Heart left ventricle (tissue), 16 donors: ENCODE data around the gene NUP62. TPM values are rescaled to one million over a fixed set of nuclear protein-coding genes. Genes with fewer than 3 reads are reported as not detected.

Source experiments
- ATAC-seq, 4 donors: fragments of 200-7000 bp; cut with Tn5 transposase; one replicate each; pipeline ENCODE4 v1.9.1; 2020 to 2022; ENCODE audit warnings: moderate library complexity in 4 of 4, mild to moderate bottlenecking in 3 of 4, moderate number of reproducible peaks in 1 of 4
- DNase-seq, 5 donors: peaks; one replicate each; pipeline ENCODE4 v3.0.0-alpha.2; 2020
- H3K27ac ChIP-seq, 12 donors: fragments of 200-600 bp; sonication (generic) in 4 of 12; one replicate each; pipeline versions ENCODE4 v1.5.0 to v1.8.0; 2016 to 2022; ENCODE audit warnings: mild to moderate bottlenecking in 2 of 12
- H3K27me3 ChIP-seq, 9 donors: fragments of 200-600 bp; sonication (generic) in 2 of 9; one replicate each; pipeline versions ENCODE4 v1.5.1 to v1.8.0; 2016 to 2022; ENCODE audit warnings: mild to moderate bottlenecking in 3 of 9
- H3K36me3 ChIP-seq, 9 donors: fragments of 200-600 bp; sonication (generic) in 2 of 9; one replicate each; pipeline versions ENCODE4 v1.5.0 to v1.8.0; 2018 to 2022; ENCODE audit warnings: mild to moderate bottlenecking in 2 of 9
- H3K4me1 ChIP-seq, 12 donors: fragments of 200-600 bp; sonication (generic) in 4 of 12; one replicate each; pipeline versions ENCODE4 v1.5.0 to v1.8.0; 2016 to 2022; ENCODE audit warnings: mild to moderate bottlenecking in 3 of 12
- H3K4me3 ChIP-seq, 12 donors: fragments of 200-600 bp; sonication (generic) in 4 of 12; one replicate each; pipeline versions ENCODE4 v1.5.0 to v1.8.0; 2017 to 2022; ENCODE audit warnings: mild to moderate bottlenecking in 9 of 12, moderate library complexity in 4 of 12
- H3K9me3 ChIP-seq, 12 donors: fragments of 200-600 bp; sonication (generic) in 4 of 12; one replicate each; pipeline versions ENCODE4 v1.5.0 to v1.8.0; 2016 to 2022; ENCODE audit warnings: mild to moderate bottlenecking in 1 of 12
- POLR2A ChIP-seq, 2 donors: fragments of 450-650 bp; IDR thresholded peaks; one replicate each; pipeline ENCODE4 v1.6.1; 2017; ENCODE audit warnings: antibody characterized with exemption in 2 of 2, mild to moderate bottlenecking in 2 of 2, moderate library complexity in 2 of 2
- WGBS, 4 donors: extraction: QIAGEN DNeasy Blood & Tissue Kit in 2 of 4; methylation state at CpG; one replicate each; pipeline versions ENCODE4 v1.1.5 to v1.1.7; 2013 to 2018; 5-methylcytosine and 5-hydroxymethylcytosine counted together
- intact Hi-C, 10 donors: fragments of 100-400 bp; cut with DNase I; formaldehyde crosslinking; loops; one replicate each; pipeline versions ENCODE4 v1.11.1 to v1.14.2; 2022
- polyA plus RNA-seq, 2 donors: library from polyadenylated mRNA; stranded (reverse); fragments of 200-250 nt; gene quantifications; one replicate each; pipeline ENCODE4 v1.2.3, GENCODE V29; 2013
- total RNA-seq, 9 donors: library from RNA; depleted of rRNA in 2 of 9; stranded (reverse); fragments of >200 nt in 2 of 9; fragmentation: NEBNext Ultra II Directional in 3 of 9; extraction: Animal tissue kit (Norgen Biotek cat#: 25700) in 3 of 9; gene quantifications; one replicate each; pipeline versions ENCODE4 v1.1.0 to v1.2.4, GENCODE V29; 2016 to 2023
- TF ChIP-seq, protein P1 (sequence below), 12 donors: fragments of 200-600 bp; sonication (generic) in 4 of 12; IDR thresholded peaks; one replicate each; pipeline versions ENCODE4 v1.5.0 to v1.8.0; 2018 to 2022; ENCODE audit warnings: antibody characterized with exemption in 12 of 12, mild to moderate bottlenecking in 5 of 12
- donor health status: ischemic (EF 13 %, LVEDD 7.1; RV severe dilation, severe dysfunction).
- donor health status: healthy with polysubstance abuse.
- donor health status: DM: no; HTN: yes; CAD: no.
- donor health status: DM: no; HTN: no; CAD: no.
- donor health status: ischemic (EF 25% LVEDD 6.9; RV normal size, moderate dysfunction).
- donor health status: ischemic (EF 25% LVEDD 5.7; RV mildly dilated, moderate dysfunction).
- donor health status: healthy.
- donor health status: DM: yes; HTN: yes; CAD: no.
- donor health status: ischemic (EF 35%, LVEDD 5.7; RV mildly dilated, moderate dysfunction).
- donor health status: nonischemic (EF 11% LVEDD 7.7; RV severe dilation, severe dysfunction).
- donor health status: DM: yes; HTN: yes; CAD: no.
- donor health status: PGD.
- donor health status: ischemic (EF 29% LVEDD 5.4; RV normal size, mild dysfunction).
- donor health status: nonischemic (EF 23%, LVEDD 6.1; RV moderate dilation, normal function).

Gene NUP62
- total and polyA plus RNA-seq, 11 donors = 14.0 to 61.9 (median 33.0) TPM

DNA sequence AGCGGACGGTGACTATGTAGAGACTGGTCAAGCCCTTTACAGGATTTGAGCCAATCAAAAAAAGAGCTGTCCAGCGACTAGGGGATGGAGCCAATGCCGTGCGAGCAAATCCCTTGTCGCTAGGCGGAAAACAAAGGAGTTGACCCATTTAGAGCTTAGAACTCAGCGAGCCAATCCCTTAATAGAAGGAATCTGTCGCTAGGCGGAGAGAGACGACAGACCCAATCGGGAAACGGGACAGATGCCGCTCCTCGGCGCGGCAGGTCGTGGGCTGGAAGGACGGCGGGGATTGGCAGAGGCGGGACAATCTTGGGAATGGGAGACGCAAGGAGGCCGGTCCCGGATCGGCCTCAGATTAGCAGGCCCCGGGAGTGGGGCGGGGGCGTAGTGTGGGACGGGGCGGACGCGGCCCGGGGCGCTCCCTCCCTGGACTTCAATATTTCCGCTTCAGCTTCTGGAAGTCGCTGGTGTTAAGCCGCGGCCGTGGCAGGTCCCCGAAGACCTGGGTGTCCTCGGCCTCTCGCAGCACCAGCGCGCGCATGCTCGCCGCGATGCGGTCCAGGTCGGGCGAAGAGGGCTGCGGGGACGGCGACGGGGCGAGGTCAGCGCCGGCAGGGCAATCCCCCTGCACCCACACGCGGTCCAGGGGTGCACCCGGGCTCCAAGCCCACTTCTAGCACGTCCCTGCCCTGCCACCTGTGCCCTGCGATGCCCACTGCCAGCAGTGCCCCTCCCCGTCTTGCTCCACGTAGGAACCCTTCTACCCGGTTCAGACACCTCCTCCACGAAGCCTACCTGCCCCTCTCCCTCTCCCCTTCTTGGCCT, 59.6 kb downstream of the NUP62 start:
- DNase-seq (peak; percentile 97), ATAC-seq (peak; percentile 80 to 91 (median 86))
- intact Hi-C loops = loop anchor here in 6 of 10 donors (5.0 to 10.0 kb wide), 4 partner anchors 52 to 195 kb away; partner anchors contain the start of genes MED25 (in 4 of the 6), AP2A1 (in 2 of the 6) and PRMT1 (in 2 of the 6)
- WGBS, 4 donors = 1% methylated on average over 43 to 67 of the region's 67 CpGs
- no peaks in the 10 kb centered on the region for H3K9me3 ChIP-seq
- peaks cover 0 to 32% (median 6%) of the 10 kb centered on the region in 9 donors for H3K36me3 ChIP-seq
- TF ChIP-seq POLR2A (IDR thresholded peaks at IDR 0.05) = peak; percentile 77 to 91
- TF ChIP-seq, protein P1, sequence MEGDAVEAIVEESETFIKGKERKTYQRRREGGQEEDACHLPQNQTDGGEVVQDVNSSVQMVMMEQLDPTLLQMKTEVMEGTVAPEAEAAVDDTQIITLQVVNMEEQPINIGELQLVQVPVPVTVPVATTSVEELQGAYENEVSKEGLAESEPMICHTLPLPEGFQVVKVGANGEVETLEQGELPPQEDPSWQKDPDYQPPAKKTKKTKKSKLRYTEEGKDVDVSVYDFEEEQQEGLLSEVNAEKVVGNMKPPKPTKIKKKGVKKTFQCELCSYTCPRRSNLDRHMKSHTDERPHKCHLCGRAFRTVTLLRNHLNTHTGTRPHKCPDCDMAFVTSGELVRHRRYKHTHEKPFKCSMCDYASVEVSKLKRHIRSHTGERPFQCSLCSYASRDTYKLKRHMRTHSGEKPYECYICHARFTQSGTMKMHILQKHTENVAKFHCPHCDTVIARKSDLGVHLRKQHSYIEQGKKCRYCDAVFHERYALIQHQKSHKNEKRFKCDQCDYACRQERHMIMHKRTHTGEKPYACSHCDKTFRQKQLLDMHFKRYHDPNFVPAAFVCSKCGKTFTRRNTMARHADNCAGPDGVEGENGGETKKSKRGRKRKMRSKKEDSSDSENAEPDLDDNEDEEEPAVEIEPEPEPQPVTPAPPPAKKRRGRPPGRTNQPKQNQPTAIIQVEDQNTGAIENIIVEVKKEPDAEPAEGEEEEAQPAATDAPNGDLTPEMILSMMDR (IDR thresholded peaks at IDR 0.05) = peak in 2 of 12 donors; percentile 12 to 33
- H3K4me3 ChIP-seq = peak overlapping the region; percentile 36 to 79 (median 60)
- no peaks in the 10 kb centered on the region for H3K27me3 ChIP-seq
- H3K4me1 ChIP-seq = peaks cover 9 to 58% (median 44%) of the 10 kb centered on the region in 12 donors
- peak overlapping the region; percentile 83 to 98 (median 94) for H3K27ac ChIP-seq

DNA sequence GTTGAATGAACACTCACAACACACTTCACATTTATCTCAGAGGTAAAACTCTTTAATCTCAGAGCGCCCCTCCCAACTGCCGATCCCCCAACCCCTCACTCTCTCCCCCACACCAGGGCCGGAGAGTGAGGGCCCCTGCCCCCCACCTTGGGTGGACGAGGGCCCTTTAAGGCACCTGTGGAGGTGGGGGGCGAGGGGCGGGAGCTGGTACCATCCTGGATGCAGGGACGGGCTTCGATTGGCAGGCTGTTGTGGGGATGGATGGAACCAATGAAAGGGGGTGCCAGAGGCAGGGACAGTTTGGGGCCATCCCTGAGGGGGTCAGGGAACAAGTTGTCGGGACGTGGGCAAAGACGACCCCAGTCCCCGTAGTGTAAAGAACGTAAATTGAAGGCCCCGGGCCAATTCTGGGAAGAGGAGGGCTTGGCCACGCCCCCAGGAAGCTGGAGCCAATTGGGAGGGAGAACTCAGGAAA, 60.3 kb downstream of the NUP62 start:
- peak overlapping the region; percentile 35 to 98 (median 93) for H3K27ac ChIP-seq
- H3K36me3 ChIP-seq = peaks cover 0 to 33% (median 11%) of the 10 kb centered on the region in 9 donors
- H3K4me1 ChIP-seq = peaks cover 9 to 59% (median 43%) of the 10 kb centered on the region in 12 donors
- 1 to 3% (median 2%) methylated on average over 10 to 15 of the region's 15 CpGs for WGBS, 4 donors
- intact Hi-C loops = loop anchor here in 6 of 10 donors (5.0 to 10.0 kb wide), 4 partner anchors 52 to 194 kb away; partner anchors contain the start of genes MED25 (in 4 of the 6), AP2A1 (in 2 of the 6) and PRMT1 (in 2 of the 6)
- DNase-seq (no peak), ATAC-seq (peak; percentile 6 to 19 (median 11))
- H3K9me3 ChIP-seq = no peaks in the 10 kb centered on the region
- peak overlapping the region in 11 of 12 donors; percentile 11 to 72 (median 55) for H3K4me3 ChIP-seq
- no peaks in the 10 kb centered on the region for H3K27me3 ChIP-seq
- TF ChIP-seq, protein P1 (IDR thresholded peaks at IDR 0.05) = no peak
- TF ChIP-seq POLR2A (IDR thresholded peaks at IDR 0.05) = no peak

DNA sequence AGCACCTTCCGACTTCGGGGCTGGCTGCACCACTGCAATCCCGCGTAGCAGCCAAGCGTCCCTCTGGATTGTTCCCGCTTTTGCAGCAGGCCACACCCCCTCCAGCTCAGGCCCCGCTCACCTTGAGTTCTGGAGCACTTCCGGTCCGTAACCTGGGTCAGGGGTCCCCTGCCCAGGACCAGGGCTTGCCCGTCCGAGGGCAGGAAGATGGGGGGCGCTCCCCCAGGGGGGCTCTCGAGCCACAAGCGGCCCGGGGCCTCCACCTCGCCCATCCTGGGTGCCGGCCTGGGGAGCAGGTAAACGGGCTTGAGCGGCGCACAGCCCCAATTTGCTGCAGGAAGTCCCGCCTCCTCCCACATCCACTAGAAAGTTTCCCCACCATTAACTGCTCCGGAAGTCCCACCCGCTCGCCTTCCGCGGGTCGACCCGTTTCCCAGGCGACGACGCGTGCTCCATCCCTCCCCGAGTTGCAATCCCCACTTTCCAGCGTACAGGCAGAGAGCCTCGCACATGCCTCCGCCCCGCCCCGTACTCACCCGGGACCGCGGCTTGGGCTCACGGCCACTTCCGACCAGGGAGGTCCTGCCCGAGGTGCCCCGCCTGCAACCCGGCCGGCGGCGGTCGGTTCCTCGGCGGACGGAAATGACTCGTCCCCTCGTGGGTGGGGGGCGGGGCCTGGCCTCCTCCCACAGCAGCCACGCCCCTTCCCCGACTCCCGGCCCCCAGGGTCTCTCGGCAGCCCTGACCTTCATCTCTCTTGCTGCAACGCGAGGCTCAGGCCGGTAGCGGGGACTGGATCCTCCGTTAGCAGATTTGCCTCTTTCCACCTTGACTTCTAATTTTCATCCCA, 62.1 kb downstream of the NUP62 start, which contains the start of gene PNKP:
PNKP (minus strand) TSS at position 644 of the 850 bp plus-strand sequence; CDS start at position 272, 372 bp downstream.
- Histone ChIP-seq H3K27me3 (no peaks in the 10 kb centered on the region), H3K9me3 (no peaks in the 10 kb centered on the region), H3K36me3 (peaks cover 0 to 38% (median 26%) of the 10 kb centered on the region in 9 donors), H3K27ac (peak within 1 kb of the TSS; percentile 59 to 98 (median 94)), H3K4me1 (peaks cover 9 to 59% (median 43%) of the 10 kb centered on the region in 12 donors), H3K4me3 (peak within 1 kb of the TSS; percentile 61 to 92 (median 82))
- WGBS, 4 donors = 0 to 1% (median 0%) methylated on average over 47 to 65 of the region's 65 CpGs
- ATAC-seq (peak; percentile 30 to 69 (median 65)), DNase-seq (peak; percentile 92 to 95 (median 94))
- peak in 1 of 2 donors; percentile 67 for TF ChIP-seq POLR2A (IDR thresholded peaks at IDR 0.05)
- TF ChIP-seq, protein P1 (IDR thresholded peaks at IDR 0.05) = no peak
- intact Hi-C loops = loop anchor here in 7 of 10 donors (1.0 to 10.0 kb wide), 7 partner anchors 16 to 192 kb away; partner anchors contain the start of genes MED25 (in 5 of the 7), AP2A1 (in 2 of the 7), PRMT1 (in 2 of the 7) and FUZ (in 1 of the 7)
